ENCODE results near the gene GLRA2. TPM values are rescaled to one million over a fixed set of nuclear protein-coding genes. Genes with fewer than 3 reads are reported as not detected.
"Not testable (repeated sequence)": the region's sequence is repeated elsewhere in the genome, so short reads cannot be mapped to it uniquely, and the experiment has no call there.

GLRA2 gene
- total RNA-seq, 1 donor from 2014 or later = not detected

DNA sequence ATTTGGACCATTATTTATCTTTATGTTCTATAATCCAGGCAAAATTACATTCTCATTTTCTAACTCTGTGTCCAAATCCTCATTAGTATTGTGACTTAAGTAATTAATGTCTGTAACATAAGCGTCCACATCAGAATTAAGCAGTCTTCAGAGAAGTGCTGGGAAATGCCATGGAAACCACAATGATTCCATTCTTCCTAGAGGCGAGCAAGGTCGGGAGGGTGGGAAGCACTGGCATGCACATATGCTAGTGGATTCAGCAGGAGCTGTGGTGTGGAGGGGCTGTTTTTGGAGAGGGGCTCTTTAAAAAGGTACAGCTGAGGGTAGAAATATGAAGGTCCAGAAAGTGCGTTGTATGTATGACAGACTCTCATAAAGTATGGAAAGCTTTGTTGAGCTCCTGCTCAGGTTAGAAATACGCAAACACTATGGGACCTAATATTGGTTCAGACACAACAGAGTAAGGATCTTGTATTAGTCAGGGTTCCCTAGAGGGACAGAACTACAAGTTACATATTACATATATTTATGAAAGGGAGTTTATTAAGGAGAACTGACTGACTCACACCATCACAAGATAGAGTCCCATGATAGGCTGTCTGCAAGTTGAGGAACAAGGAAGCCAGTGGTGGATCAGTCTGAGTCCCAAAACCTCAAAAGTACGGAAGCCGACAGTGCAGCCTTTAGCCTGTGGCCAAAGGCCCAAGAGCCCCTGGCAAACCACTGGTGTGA is 61.5 kb downstream of the GLRA2 start:
- no peak overlapping the region for H3K4me3 Mint-ChIP-seq (ENCODE audit: unreplicated experiment)
- no peaks in the 10 kb centered on the region for H3K4me1 Mint-ChIP-seq (ENCODE audit: low read depth)
- H3K36me3 Mint-ChIP-seq (ENCODE audit: low read depth) = no peaks in the 10 kb centered on the region
- H3K27ac Mint-ChIP-seq (ENCODE audit: unreplicated experiment) = no peak overlapping the region
- no peaks in the 10 kb centered on the region for H3K27me3 Mint-ChIP-seq (ENCODE audit: low read depth)
- TF ChIP-seq, protein P1, sequence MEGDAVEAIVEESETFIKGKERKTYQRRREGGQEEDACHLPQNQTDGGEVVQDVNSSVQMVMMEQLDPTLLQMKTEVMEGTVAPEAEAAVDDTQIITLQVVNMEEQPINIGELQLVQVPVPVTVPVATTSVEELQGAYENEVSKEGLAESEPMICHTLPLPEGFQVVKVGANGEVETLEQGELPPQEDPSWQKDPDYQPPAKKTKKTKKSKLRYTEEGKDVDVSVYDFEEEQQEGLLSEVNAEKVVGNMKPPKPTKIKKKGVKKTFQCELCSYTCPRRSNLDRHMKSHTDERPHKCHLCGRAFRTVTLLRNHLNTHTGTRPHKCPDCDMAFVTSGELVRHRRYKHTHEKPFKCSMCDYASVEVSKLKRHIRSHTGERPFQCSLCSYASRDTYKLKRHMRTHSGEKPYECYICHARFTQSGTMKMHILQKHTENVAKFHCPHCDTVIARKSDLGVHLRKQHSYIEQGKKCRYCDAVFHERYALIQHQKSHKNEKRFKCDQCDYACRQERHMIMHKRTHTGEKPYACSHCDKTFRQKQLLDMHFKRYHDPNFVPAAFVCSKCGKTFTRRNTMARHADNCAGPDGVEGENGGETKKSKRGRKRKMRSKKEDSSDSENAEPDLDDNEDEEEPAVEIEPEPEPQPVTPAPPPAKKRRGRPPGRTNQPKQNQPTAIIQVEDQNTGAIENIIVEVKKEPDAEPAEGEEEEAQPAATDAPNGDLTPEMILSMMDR (IDR thresholded peaks at IDR 0.05) = no peak
- peaks cover 26% of the 10 kb centered on the region for H3K9me3 Mint-ChIP-seq (ENCODE audit: low read depth)
- no peak for DNase-seq (ENCODE audit: low spot score)

DNA sequence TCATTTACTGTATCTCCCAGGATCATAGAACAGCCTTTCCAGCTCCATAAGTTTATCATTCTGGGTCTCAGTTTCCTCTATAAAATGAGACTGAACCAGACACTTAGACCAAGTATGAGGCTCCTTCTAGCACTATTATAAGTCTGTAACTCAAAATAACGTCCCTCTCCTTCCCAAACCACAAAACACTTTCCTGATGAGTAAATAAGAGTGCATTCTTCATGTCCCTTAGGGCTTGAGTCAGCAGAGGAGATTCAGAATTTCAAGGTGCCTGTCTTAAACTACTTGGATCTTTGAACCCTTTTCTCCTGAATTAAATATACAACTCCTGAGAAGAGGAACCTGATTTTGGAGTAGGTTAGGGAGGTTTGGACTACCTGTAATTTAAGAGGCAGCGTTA is 62.6 kb downstream of the GLRA2 start:
- no peaks in the 10 kb centered on the region for H3K27me3 Mint-ChIP-seq (ENCODE audit: low read depth)
- no peaks in the 10 kb centered on the region for H3K4me1 Mint-ChIP-seq (ENCODE audit: low read depth)
- no peak for DNase-seq (ENCODE audit: low spot score)
- TF ChIP-seq, protein P1 (IDR thresholded peaks at IDR 0.05) = no peak
- H3K27ac Mint-ChIP-seq (ENCODE audit: unreplicated experiment) = no peak overlapping the region
- no peak overlapping the region for H3K4me3 Mint-ChIP-seq (ENCODE audit: unreplicated experiment)
- H3K36me3 Mint-ChIP-seq (ENCODE audit: low read depth) = no peaks in the 10 kb centered on the region
- peaks cover 30% of the 10 kb centered on the region for H3K9me3 Mint-ChIP-seq (ENCODE audit: low read depth)

DNA sequence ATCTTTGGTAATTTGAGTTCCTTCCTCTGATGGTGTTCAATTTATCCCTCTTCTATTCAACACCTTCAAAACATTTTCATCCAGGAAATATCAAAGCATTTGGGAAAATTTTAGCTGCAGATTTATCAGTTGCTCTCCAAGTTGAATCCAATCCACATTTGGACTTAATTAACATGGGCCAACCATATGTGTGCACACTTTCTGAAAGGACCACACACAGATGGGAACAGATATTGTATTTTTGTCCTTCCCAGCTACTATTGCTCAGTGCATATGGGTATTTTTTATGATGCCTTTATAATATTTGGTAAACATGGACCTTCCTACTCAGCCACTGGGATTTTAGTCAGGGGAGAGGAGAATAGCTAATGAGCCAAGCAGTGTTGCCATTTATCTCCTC is 65.2 kb downstream of the GLRA2 start:
- Mint-ChIP-seq H3K9me3 (ENCODE audit: low read depth) (peaks cover 23% of the 10 kb centered on the region), H3K4me1 (ENCODE audit: low read depth) (no peaks in the 10 kb centered on the region), H3K27ac (ENCODE audit: unreplicated experiment) (no peak overlapping the region), H3K4me3 (ENCODE audit: unreplicated experiment) (no peak overlapping the region), H3K27me3 (ENCODE audit: low read depth) (no peaks in the 10 kb centered on the region), H3K36me3 (ENCODE audit: low read depth) (no peaks in the 10 kb centered on the region)
- DNase-seq (ENCODE audit: low spot score) = no peak
- TF ChIP-seq, protein P1 (IDR thresholded peaks at IDR 0.05) = no peak

DNA sequence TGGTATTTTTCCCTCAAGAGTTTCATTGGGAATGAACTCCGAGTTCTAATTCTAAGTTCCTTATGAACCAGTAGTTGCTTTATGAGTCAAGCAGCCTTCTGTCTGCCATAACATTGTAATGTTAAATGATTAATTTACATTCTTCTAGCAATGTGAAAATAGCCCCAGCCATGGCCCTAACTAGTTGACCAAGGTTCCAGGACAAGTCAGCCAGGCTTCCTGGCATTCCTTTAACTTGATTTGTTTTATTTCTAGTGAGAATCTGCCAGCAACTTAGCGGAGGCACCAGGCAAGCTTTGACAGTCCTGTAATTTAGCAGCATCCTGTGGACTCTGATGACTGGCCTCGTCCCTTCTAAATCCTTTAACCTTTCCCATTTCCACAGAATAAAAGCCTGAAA is 69.0 kb downstream of the GLRA2 start:
- TF ChIP-seq, protein P1 (IDR thresholded peaks at IDR 0.05) = no peak
- Mint-ChIP-seq H3K27me3 (ENCODE audit: low read depth) (no peaks in the 10 kb centered on the region), H3K9me3 (ENCODE audit: low read depth) (peaks cover 30% of the 10 kb centered on the region), H3K27ac (ENCODE audit: unreplicated experiment) (no peak overlapping the region), H3K4me3 (ENCODE audit: unreplicated experiment) (no peak overlapping the region), H3K36me3 (ENCODE audit: low read depth) (no peaks in the 10 kb centered on the region), H3K4me1 (ENCODE audit: low read depth) (no peaks in the 10 kb centered on the region)
- no peak for DNase-seq (ENCODE audit: low spot score)

DNA sequence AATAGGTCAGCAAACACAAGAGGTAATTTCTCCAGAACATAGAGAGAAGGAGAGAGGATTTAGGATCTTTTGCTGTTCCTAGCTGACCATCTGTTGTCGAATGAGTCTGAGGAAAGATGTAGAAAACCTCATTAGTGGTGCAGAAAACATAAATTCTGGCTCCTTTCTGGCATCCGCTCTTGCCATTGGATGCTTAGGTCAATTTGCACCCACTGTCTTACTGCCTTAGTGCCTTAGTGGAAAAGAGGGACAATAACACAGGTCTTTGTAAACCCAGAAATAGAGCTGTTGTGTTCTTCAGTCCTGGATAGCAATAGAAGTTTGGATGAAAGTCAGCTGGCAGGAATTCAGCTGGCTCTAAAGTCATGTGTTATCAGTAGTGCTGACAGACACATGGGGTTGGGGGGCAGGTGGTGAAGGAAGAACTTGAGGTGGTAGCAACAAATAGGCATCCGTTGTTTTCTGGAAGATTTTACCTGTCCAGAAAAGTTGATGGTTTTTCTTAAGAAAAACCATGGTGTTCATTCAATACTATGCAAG is 78.2 kb downstream of the GLRA2 start:
- H3K9me3 Mint-ChIP-seq (ENCODE audit: low read depth) = peaks cover 25% of the 10 kb centered on the region

DNA sequence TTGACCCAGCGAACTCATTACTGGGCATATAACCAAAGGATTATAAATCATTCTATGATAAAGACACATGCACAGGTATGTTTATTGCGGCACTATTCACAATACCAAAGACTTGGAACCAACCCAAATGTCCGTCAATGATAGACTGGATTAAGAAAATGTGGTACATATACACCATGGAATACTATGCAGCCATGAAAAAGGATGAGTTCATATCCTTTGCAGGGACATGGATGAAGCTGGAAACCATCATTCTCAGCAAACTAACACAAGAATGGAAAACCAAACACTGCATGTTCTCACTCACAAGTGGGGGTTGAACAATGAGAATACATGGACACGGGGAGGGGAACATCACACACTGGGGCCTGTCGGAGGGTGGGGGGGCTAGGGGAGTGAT is 83.1 kb downstream of the GLRA2 start:
- not testable (repeated sequence) for H3K27me3 Mint-ChIP-seq (ENCODE audit: low read depth); H3K4me1 Mint-ChIP-seq (ENCODE audit: low read depth); H3K36me3 Mint-ChIP-seq (ENCODE audit: low read depth); H3K27ac Mint-ChIP-seq (ENCODE audit: unreplicated experiment); H3K4me3 Mint-ChIP-seq (ENCODE audit: unreplicated experiment); DNase-seq (ENCODE audit: low spot score)
- peaks cover 16% of the 10 kb centered on the region for H3K9me3 Mint-ChIP-seq (ENCODE audit: low read depth)

More for the DNA sequence above, 78.2 kb downstream of the GLRA2 start:
- no peaks in the 10 kb centered on the region for H3K4me1 Mint-ChIP-seq (ENCODE audit: low read depth)
- no peaks in the 10 kb centered on the region for H3K27me3 Mint-ChIP-seq (ENCODE audit: low read depth)
- TF ChIP-seq, protein P1 (IDR thresholded peaks at IDR 0.05) = no peak
- DNase-seq (ENCODE audit: low spot score) = no peak
- H3K27ac Mint-ChIP-seq (ENCODE audit: unreplicated experiment) = no peak overlapping the region
- H3K36me3 Mint-ChIP-seq (ENCODE audit: low read depth) = no peaks in the 10 kb centered on the region
- H3K4me3 Mint-ChIP-seq (ENCODE audit: unreplicated experiment) = no peak overlapping the region
